Stomach (tissue), 4 donors: Measurements from ENCODE around the gene AGAP1.

Experiments used
- CTCF ChIP-seq, 7 experiments: fragments of 450-650 bp in 4 of 7; fragments of 200-600 bp in 3 of 7; sonication (generic) in 3 of 7; IDR thresholded peaks; one replicate each; pipeline ENCODE4 v1.5.1; 2016 to 2019; ENCODE audit warnings: antibody characterized with exemption in 7 of 7, control low read depth in 2 of 7, mild to moderate bottlenecking in 1 of 7
- POLR2A ChIP-seq, 4 donors: fragments of 450-650 bp; IDR thresholded peaks; one replicate each; pipeline ENCODE4 v1.6.1; 2016; ENCODE audit warnings: antibody characterized with exemption in 4 of 4, control low read depth in 2 of 4, mild to moderate bottlenecking in 1 of 4, moderate library complexity in 1 of 4

GRCh38 chr2:235705296-235705695, 211.5 kb downstream of the AGAP1 start:
- TF ChIP-seq POLR2A (IDR thresholded peaks at IDR 0.05) (no peak), CTCF (IDR thresholded peaks at IDR 0.05) (no peak)
